ENCODE data around the gene BCS1L.

BCS1L gene

GRCh38 chr2:218662377-218662776 lies 2.9 kb downstream of the BCS1L start:
- DNase-seq = no peak

- no peak for DNase-seq
Measured at GRCh38 chr2:218662827-218663226, 3.3 kb downstream of the BCS1L start.

GRCh38 chr2:218663901-218664300 lies 4.4 kb downstream of the BCS1L start:
- DNase-seq = no peak

GRCh38 chr2:218664653-218665052 lies 5.2 kb downstream of the BCS1L start:
- no peak for DNase-seq

GRCh38 chr2:218671097-218671653 lies 11.7 kb downstream of the BCS1L start:
- DNase-seq = no peak

GRCh38 chr2:218671654-218672566 lies 12.4 kb downstream of the BCS1L start, which contains the start of the genes RNF25 and STK36:
TSS of gene RNF25 (minus strand) at chr2:218672002. CDS start at chr2:218671970, 32 bp downstream.
TSS of gene STK36 (plus strand) at chr2:218672086. CDS start at chr2:218672830, 744 bp downstream.
- peak; percentile 92 for DNase-seq

GRCh38 chr2:218679119-218679518 lies 19.6 kb downstream of the BCS1L start:
- DNase-seq = no peak

- no peak for DNase-seq
Measured at GRCh38 chr2:218680061-218680460, 20.6 kb downstream of the BCS1L start.

GRCh38 chr2:218687400-218688060 lies 28.0 kb downstream of the BCS1L start:
- DNase-seq = peak; percentile 78

- peak; percentile 22 for DNase-seq
Measured at GRCh38 chr2:218691234-218691633, 31.8 kb downstream of the BCS1L start.

- no peak for DNase-seq
Measured at GRCh38 chr2:218694405-218695145, 35.1 kb downstream of the BCS1L start.

GRCh38 chr2:218698885-218699284 lies 39.4 kb downstream of the BCS1L start:
- no peak for DNase-seq

- no peak for DNase-seq
Measured at GRCh38 chr2:218701806-218702205, 42.3 kb downstream of the BCS1L start.

GRCh38 chr2:218703341-218703740 lies 43.9 kb downstream of the BCS1L start:
- DNase-seq = no peak

- DNase-seq = no peak
Measured at GRCh38 chr2:218708086-218708485, 48.6 kb downstream of the BCS1L start.

GRCh38 chr2:218709908-218710307 lies 50.4 kb downstream of the BCS1L start:
- DNase-seq = no peak

- DNase-seq = no peak
Measured at GRCh38 chr2:218710334-218710686, 50.8 kb downstream of the BCS1L start.

- DNase-seq = peak; percentile 97
Measured at GRCh38 chr2:218710687-218711549, 51.4 kb downstream of the BCS1L start, which contains the start of gene TTLL4. TSS of gene TTLL4 (plus strand) at chr2:218710835. CDS start at chr2:218737677, 26,842 bp downstream.

GRCh38 chr2:218711550-218711929 lies 52.1 kb downstream of the BCS1L start:
- peak; percentile 33 for DNase-seq
